VCaP (cell line): ENCODE results near the gene C17orf107.

ENCODE experiments used
- H3K27ac ChIP-seq: fragments of 450-650 bp; 2 replicates; pipeline ENCODE4 v1.5.1; 2017
- CTCF ChIP-seq: fragments of 450-650 bp; conservative IDR thresholded peaks from 2 replicates; pipeline ENCODE4 v1.5.1; 2017; ENCODE audit warnings: mild to moderate bottlenecking, moderate library complexity

Gene C17orf107

GRCh38 chr17:4897198-4897687 is 2.1 kb upstream of the C17orf107 start:
- TF ChIP-seq CTCF = no peak

GRCh38 chr17:4897785-4898184 is 1.6 kb upstream of the C17orf107 start:
- no peak overlapping the region for H3K27ac ChIP-seq
- no peak for TF ChIP-seq CTCF

More at GRCh38 chr17:4897198-4897687, 2.1 kb upstream of the C17orf107 start:
- H3K27ac ChIP-seq = no peak overlapping the region

GRCh38 chr17:4898351-4898750 is 985 bp upstream of the C17orf107 start:
- TF ChIP-seq CTCF = no peak

GRCh38 chr17:4898927-4899326 is 409 bp upstream of the C17orf107 start:
- H3K27ac ChIP-seq = peak overlapping the region; percentile 21; the same call in 1 of the 2 replicates
- no peak for TF ChIP-seq CTCF

More at GRCh38 chr17:4898351-4898750, 985 bp upstream of the C17orf107 start:
- no peak overlapping the region for H3K27ac ChIP-seq

- H3K27ac ChIP-seq = no peak overlapping the region
- TF ChIP-seq CTCF = no peak
Observed at GRCh38 chr17:4900231-4901107, 1.1 kb downstream of the C17orf107 start.

GRCh38 chr17:4901108-4901647 is 1.8 kb downstream of the C17orf107 start:
- H3K27ac ChIP-seq = no peak overlapping the region
- no peak for TF ChIP-seq CTCF

- H3K27ac ChIP-seq = no peak overlapping the region
- no peak for TF ChIP-seq CTCF
Observed at GRCh38 chr17:4901648-4902344, 2.5 kb downstream of the C17orf107 start.
